Kidney (tissue), 14 donors: ENCODE data around the gene STAMBPL1. TPM values are rescaled to one million over a fixed set of nuclear protein-coding genes. Genes with fewer than 3 reads are reported as not detected.

Experiments used
- DNase-seq, 5 donors: peaks; one replicate each; pipeline ENCODE4 v3.0.0-alpha.2; 2013 to 2020
- FAIRE-seq: peaks from 2 replicates; lab custom pipeline; 2012; peaks lifted over from hg19 to GRCh38; lab: Jason Lieb, UNC
- H3K27ac ChIP-seq, 2 donors: one replicate each; pipeline ENCODE4 v1.7.0; 2013; ENCODE audit warnings: low read depth in 2 of 2, low read length in 2 of 2, inconsistent platforms in 1 of 2
- H3K27me3 ChIP-seq: one replicate; pipeline ENCODE4 v1.7.1; 2013; ENCODE audit warnings: low read length, inconsistent platforms; ENCODE audit not compliant: control insufficient read depth, insufficient read depth
- H3K36me3 ChIP-seq, 3 donors: one replicate each; pipeline versions ENCODE4 v1.7.0 to v1.7.1; 2013; ENCODE audit warnings: low read length in 3 of 3, control low read depth in 1 of 3, inconsistent platforms in 1 of 3; ENCODE audit not compliant: insufficient read depth in 3 of 3, control insufficient read depth in 2 of 3
- H3K4me1 ChIP-seq, 3 donors: one replicate each; pipeline versions ENCODE4 v1.7.0 to v1.7.1; 2013; ENCODE audit warnings: low read length in 3 of 3, inconsistent platforms in 1 of 3, low read depth in 1 of 3; ENCODE audit not compliant: control insufficient read depth in 2 of 3, insufficient read depth in 2 of 3
- H3K4me3 ChIP-seq, 3 donors: one replicate each; pipeline versions ENCODE4 v1.7.0 to v1.8.1; 2013; ENCODE audit warnings: low read length in 3 of 3, control low read depth in 1 of 3, inconsistent platforms in 1 of 3
- H3K9ac ChIP-seq, 3 donors: one replicate each; pipeline versions ENCODE4 v1.7.0 to v1.7.1; 2013; ENCODE audit warnings: low read length in 3 of 3, control low read depth in 1 of 3, inconsistent platforms in 1 of 3
- H3K9me3 ChIP-seq, 3 donors: one replicate each; pipeline versions ENCODE4 v1.7.0 to v1.7.1; 2013; ENCODE audit warnings: low read length in 3 of 3, control low read depth in 1 of 3, inconsistent platforms in 1 of 3; ENCODE audit not compliant: control insufficient read depth in 2 of 3, insufficient read depth in 1 of 3
- CTCF ChIP-seq: IDR thresholded peaks from 3 replicates; pipeline ENCODE4 v1.5.1; 2012; ENCODE audit warnings: mild to moderate bottlenecking, moderate library complexity, borderline replicate concordance; ENCODE audit not compliant: insufficient read depth; ENCODE audit errors: extremely low read depth
- intact Hi-C: fragments of 100-400 bp; cut with DNase I; formaldehyde crosslinking; loops from one replicate; pipeline ENCODE4 v1.11.1; 2022
- polyA plus RNA-seq: library from polyadenylated mRNA; stranded (reverse); fragments of 350-450 nt; fragmentation: Illumina TruSeq; extraction: RNeasy Lipid Tissue Mini Kit (QIAGEN cat#74804); gene quantifications from one replicate; pipeline ENCODE4 v1.2.3, GENCODE V29; 2014; ENCODE audit warnings: low read depth, low replicate concordance; ENCODE audit not compliant: insufficient read depth
- total RNA-seq: library from RNA; stranded (reverse); fragmentation: NEBNext Ultra II Directional; extraction: Animal tissue kit (Norgen Biotek cat#: 25700); gene quantifications from one replicate; pipeline ENCODE4 v1.2.1, GENCODE V29; 2021
- donor health status: control.
- donor health status: control.
- donor health status: control.
- donor health status: control.
- donor health status: control.
- donor health status: DM: yes; HTN: yes; CAD: no.
- donor health status: Normal renal cell carcinoma (clear cell type).

Gene STAMBPL1
- total and polyA plus RNA-seq, 2 donors from 2014 or later, result 3.0 to 6.9 TPM

GRCh38 chr10:88840104-88840503 lies 39.9 kb upstream of the STAMBPL1 start:
- FAIRE-seq (no peak), DNase-seq (peak in 1 of 5 donors; percentile 26)
- no peak overlapping the region for H3K27ac ChIP-seq
- no peaks in the 10 kb centered on the region for H3K27me3 ChIP-seq
- no peak for TF ChIP-seq CTCF
- no peaks in the 10 kb centered on the region for H3K4me1 ChIP-seq
- H3K9me3 ChIP-seq, result no peaks in the 10 kb centered on the region
- no peak overlapping the region for H3K9ac ChIP-seq
- intact Hi-C loops, result no loop called here
- H3K4me3 ChIP-seq, result no peak overlapping the region
- H3K36me3 ChIP-seq, result no peaks in the 10 kb centered on the region

GRCh38 chr10:88840881-88841280 lies 39.2 kb upstream of the STAMBPL1 start:
- FAIRE-seq, result no peak
- no peak for DNase-seq
- Histone ChIP-seq H3K9ac (no peak overlapping the region), H3K4me1 (no peaks in the 10 kb centered on the region), H3K27ac (no peak overlapping the region), H3K4me3 (no peak overlapping the region), H3K27me3 (no peaks in the 10 kb centered on the region), H3K36me3 (no peaks in the 10 kb centered on the region), H3K9me3 (no peaks in the 10 kb centered on the region)
- intact Hi-C loops, result no loop called here
- TF ChIP-seq CTCF, result no peak

GRCh38 chr10:88841316-88842111 lies 38.5 kb upstream of the STAMBPL1 start:
- Histone ChIP-seq H3K4me1 (no peaks in the 10 kb centered on the region), H3K36me3 (no peaks in the 10 kb centered on the region), H3K9ac (no peak overlapping the region), H3K9me3 (no peaks in the 10 kb centered on the region), H3K27ac (no peak overlapping the region), H3K4me3 (no peak overlapping the region), H3K27me3 (no peaks in the 10 kb centered on the region)
- TF ChIP-seq CTCF, result no peak
- DNase-seq (no peak), FAIRE-seq (no peak)
- intact Hi-C loops, result no loop called here
